ENCODE results near the gene VANGL2. TPM values are rescaled to one million over a fixed set of nuclear protein-coding genes. Genes with fewer than 3 reads are reported as not detected.

VANGL2 gene
- total RNA-seq = not detected in 2 replicates

GRCh38 chr1:160400223-160400645 lies at the start of gene VANGL2:
TSS of gene VANGL2 (plus strand) at chr1:160400564. CDS start at chr1:160415838, 15,274 bp downstream.

DNA sequence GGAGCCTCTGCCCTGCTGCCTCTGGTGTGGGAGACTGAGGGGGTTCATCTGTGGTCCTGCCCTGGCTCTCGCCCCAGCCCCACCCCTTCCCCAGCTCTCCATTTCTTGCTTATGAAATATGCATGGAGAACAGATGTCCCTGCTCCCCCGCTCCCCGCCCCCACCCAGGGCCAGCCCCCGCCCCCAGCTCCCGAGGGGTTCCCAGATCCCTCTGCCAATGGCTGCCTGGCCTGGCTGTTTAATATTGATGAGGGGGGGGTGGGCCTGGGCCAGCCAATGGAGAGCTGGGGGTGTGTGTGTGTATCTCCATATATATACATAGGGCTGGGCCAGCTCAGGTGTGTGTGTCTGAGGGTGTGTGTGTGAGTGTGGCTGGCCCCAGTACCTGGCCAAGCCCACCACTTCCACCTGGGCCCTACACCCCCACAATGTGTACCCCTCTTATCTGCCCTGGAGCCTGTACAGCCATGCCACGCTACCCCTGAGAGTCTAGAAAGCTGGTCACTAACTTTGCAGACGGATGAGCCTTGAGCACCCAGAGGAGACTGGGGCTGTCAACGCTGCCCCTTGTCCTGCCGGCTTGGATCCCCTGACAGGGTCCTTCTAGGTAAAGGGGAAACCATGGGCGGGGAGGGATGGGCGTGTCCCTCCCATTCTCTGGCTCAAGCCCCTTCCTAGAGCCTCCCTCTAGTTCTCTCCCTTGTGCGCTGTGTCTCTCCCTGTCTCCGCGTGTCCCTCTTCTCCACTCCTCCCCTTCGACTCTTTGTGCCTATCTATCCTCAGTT lies 33.4 kb upstream of the VANGL2 start, which contains the start of gene NHLH1:
Gene NHLH1 (plus strand): TSS at position 341 of the 785 bp plus-strand sequence. CDS start 3,661 bp downstream, outside the sequence.

Small RNA genes within 50 kb of the gene (small RNA-seq; reads per million reads assigned to genes)
- not detected for gene RNU4-42P (ENCODE audit: low replicate concordance)

Other genes starting within 250 kb of the VANGL2 start
- not detected in 2 replicates for gene ATP1A4, start 249.0 kb upstream of the VANGL2 start, total RNA-seq
- gene CASQ1, start 210.0 kb upstream of the VANGL2 start, total RNA-seq = 0.14 TPM in 1 of 2 replicates, not detected in the other
- gene PEA15, start 195.2 kb upstream of the VANGL2 start, total RNA-seq = 133 and 148 TPM in 2 replicates
- gene DCAF8, start 138.0 kb upstream of the VANGL2 start, total RNA-seq = 76.8 and 76.9 TPM in 2 replicates
- gene PEX19, start 115.4 kb upstream of the VANGL2 start, total RNA-seq = 24.9 and 48.8 TPM in 2 replicates
- gene COPA, start 57.3 kb upstream of the VANGL2 start, total RNA-seq = 332 and 481 TPM in 2 replicates
- gene NCSTN, start 57.2 kb upstream of the VANGL2 start, total RNA-seq = 99.5 and 153 TPM in 2 replicates
- gene NHLH1, start 33.5 kb upstream of the VANGL2 start, total RNA-seq = under 0.01 and 0.14 TPM in 2 replicates
- gene SLAMF6, start 122.7 kb downstream of the VANGL2 start, total RNA-seq = not detected in 2 replicates
- gene CD84, start 178.9 kb downstream of the VANGL2 start, total RNA-seq = 0.14 TPM in 1 of 2 replicates, not detected in the other
- gene SLAMF1, start 246.5 kb downstream of the VANGL2 start, total RNA-seq = under 0.01 TPM in 1 of 2 replicates, not detected in the other